Keratinocyte (primary cell): ENCODE measurements around the gene FARSB.
"Not testable (repeated sequence)": the region's sequence is repeated elsewhere in the genome, so short reads cannot be mapped to it uniquely, and the experiment has no call there.

Source experiments
- EZH2 ChIP-seq: IDR thresholded peaks from one replicate; pipeline ENCODE4 v1.6.1; 2012; ENCODE audit warnings: inconsistent platforms, mild to moderate bottlenecking, low read length, moderate library complexity
- TF ChIP-seq, protein P1 (sequence below), 3 experiments: IDR thresholded peaks in 1 of 3; conservative IDR thresholded peaks in 1 of 3; optimal IDR thresholded peaks in 1 of 3; 2 replicates in 2 of 3; 3 replicates in 1 of 3; pipeline versions ENCODE3 to v1.5.1; 2011; ENCODE audit warnings: low read length in 3 of 3, mild to moderate bottlenecking in 3 of 3, moderate library complexity in 2 of 3, control low read depth in 1 of 3, inconsistent platforms in 1 of 3; ENCODE audit not compliant: insufficient read depth in 2 of 3; ENCODE audit errors: extremely low read depth in 1 of 3

DNA sequence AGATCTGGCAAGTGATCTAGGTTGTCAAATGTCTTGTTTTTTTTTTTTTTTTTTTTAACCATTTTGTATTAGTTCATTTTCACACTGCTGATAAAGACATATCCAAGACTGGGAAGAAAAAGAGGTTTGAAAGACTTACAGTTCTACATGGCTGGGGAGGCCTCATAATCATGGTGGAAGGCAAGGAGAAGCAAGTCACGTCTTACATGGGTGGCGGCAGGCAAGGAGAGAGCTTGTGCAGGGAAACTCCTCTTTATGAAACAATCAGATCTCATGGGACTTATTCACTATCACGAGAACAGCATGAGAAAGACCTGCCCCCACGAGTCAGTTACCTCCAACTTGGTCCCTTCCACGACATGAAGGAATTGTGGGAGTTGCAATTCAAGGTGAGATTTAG is 37.5 kb upstream of the FARSB start:
- TF ChIP-seq, protein P1, sequence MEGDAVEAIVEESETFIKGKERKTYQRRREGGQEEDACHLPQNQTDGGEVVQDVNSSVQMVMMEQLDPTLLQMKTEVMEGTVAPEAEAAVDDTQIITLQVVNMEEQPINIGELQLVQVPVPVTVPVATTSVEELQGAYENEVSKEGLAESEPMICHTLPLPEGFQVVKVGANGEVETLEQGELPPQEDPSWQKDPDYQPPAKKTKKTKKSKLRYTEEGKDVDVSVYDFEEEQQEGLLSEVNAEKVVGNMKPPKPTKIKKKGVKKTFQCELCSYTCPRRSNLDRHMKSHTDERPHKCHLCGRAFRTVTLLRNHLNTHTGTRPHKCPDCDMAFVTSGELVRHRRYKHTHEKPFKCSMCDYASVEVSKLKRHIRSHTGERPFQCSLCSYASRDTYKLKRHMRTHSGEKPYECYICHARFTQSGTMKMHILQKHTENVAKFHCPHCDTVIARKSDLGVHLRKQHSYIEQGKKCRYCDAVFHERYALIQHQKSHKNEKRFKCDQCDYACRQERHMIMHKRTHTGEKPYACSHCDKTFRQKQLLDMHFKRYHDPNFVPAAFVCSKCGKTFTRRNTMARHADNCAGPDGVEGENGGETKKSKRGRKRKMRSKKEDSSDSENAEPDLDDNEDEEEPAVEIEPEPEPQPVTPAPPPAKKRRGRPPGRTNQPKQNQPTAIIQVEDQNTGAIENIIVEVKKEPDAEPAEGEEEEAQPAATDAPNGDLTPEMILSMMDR (optimal IDR thresholded peaks at IDR 0.05 in 1 of 3, IDR thresholded peaks at IDR 0.05 in 1 of 3, conservative IDR thresholded peaks at IDR 0.05 in 1 of 3; ENCODE audit: extremely low read depth in 1 of 3, insufficient read depth in 2 of 3, low read length in 3 of 3), result not testable (repeated sequence)
- not testable (repeated sequence) for TF ChIP-seq EZH2
